Activated T-helper 17 cell treated with anti-CD3 and anti-CD28 coated beads, Interleukin-2, amount 50 U/mL, for 72 hours (primary cell): ENCODE data around the gene ZNF423. TPM values are rescaled to one million over a fixed set of nuclear protein-coding genes. Genes with fewer than 3 reads are reported as not detected.

Experiments used
- ATAC-seq: fragments of 150-1000 bp; cut with Tn5 transposase; replicated peaks from 2 replicates; pipeline ENCODE4 v1.10.0; 2021; ENCODE audit warnings: mild to moderate bottlenecking, moderate library complexity
- H3K27ac Mint-ChIP-seq: one replicate; pipeline ENCODE4 v1.8.0; 2022; ENCODE audit warnings: mixed read lengths
- H3K27me3 Mint-ChIP-seq: one replicate; pipeline ENCODE4 v1.8.0; 2022; ENCODE audit warnings: mixed read lengths
- H3K36me3 Mint-ChIP-seq: one replicate; pipeline ENCODE4 v1.8.0; 2022; ENCODE audit warnings: low read depth, mild to moderate bottlenecking, mixed read lengths
- H3K4me1 Mint-ChIP-seq: one replicate; pipeline ENCODE4 v1.8.0; 2022; ENCODE audit warnings: mixed read lengths
- H3K4me3 Mint-ChIP-seq: one replicate; pipeline ENCODE4 v1.8.0; 2022; ENCODE audit warnings: mild to moderate bottlenecking, mixed read lengths
- H3K9me3 Mint-ChIP-seq: one replicate; pipeline ENCODE4 v1.8.0; 2022; ENCODE audit warnings: mixed read lengths
- total RNA-seq, 2 donors: library from RNA; stranded (reverse); gene quantifications; one replicate each; pipeline ENCODE4 v1.2.3, GENCODE V29; 2022

Gene ZNF423
- total RNA-seq, 2 donors from 2014 or later: not detected

- ATAC-seq: no peak
- H3K4me3 Mint-ChIP-seq: no peak overlapping the region
- no peaks in the 10 kb centered on the region for H3K9me3 Mint-ChIP-seq
- no peak overlapping the region for H3K27ac Mint-ChIP-seq
- no peaks in the 10 kb centered on the region for H3K4me1 Mint-ChIP-seq
- H3K27me3 Mint-ChIP-seq: peaks cover 3% of the 10 kb centered on the region
- H3K36me3 Mint-ChIP-seq: no peaks in the 10 kb centered on the region
These were observed 332.3 kb downstream of the ZNF423 start for GRCh38 chr16:49523435-49524159.

GRCh38 chr16:49521734-49522325 lies 334.1 kb downstream of the ZNF423 start:
- H3K4me3 Mint-ChIP-seq: no peak overlapping the region
- no peaks in the 10 kb centered on the region for H3K4me1 Mint-ChIP-seq
- peaks cover 3% of the 10 kb centered on the region for H3K27me3 Mint-ChIP-seq
- H3K36me3 Mint-ChIP-seq: no peaks in the 10 kb centered on the region
- H3K27ac Mint-ChIP-seq: no peak overlapping the region
- no peak for ATAC-seq
- H3K9me3 Mint-ChIP-seq: no peaks in the 10 kb centered on the region

- no peak for ATAC-seq
- Mint-ChIP-seq H3K4me1 (no peaks in the 10 kb centered on the region), H3K27me3 (peaks cover 3% of the 10 kb centered on the region), H3K9me3 (no peaks in the 10 kb centered on the region), H3K36me3 (no peaks in the 10 kb centered on the region), H3K27ac (no peak overlapping the region), H3K4me3 (no peak overlapping the region)
These were observed 335.3 kb downstream of the ZNF423 start for GRCh38 chr16:49520492-49521038.

- Mint-ChIP-seq H3K4me3 (no peak overlapping the region), H3K27me3 (peaks cover 3% of the 10 kb centered on the region), H3K36me3 (no peaks in the 10 kb centered on the region), H3K9me3 (no peaks in the 10 kb centered on the region), H3K27ac (no peak overlapping the region), H3K4me1 (no peaks in the 10 kb centered on the region)
- no peak for ATAC-seq
These were observed 336.2 kb downstream of the ZNF423 start for GRCh38 chr16:49519741-49520140.

GRCh38 chr16:49519008-49519656 lies 336.8 kb downstream of the ZNF423 start:
- Mint-ChIP-seq H3K27me3 (peaks cover 3% of the 10 kb centered on the region), H3K27ac (no peak overlapping the region), H3K4me3 (no peak overlapping the region), H3K36me3 (no peaks in the 10 kb centered on the region), H3K4me1 (no peaks in the 10 kb centered on the region), H3K9me3 (no peaks in the 10 kb centered on the region)
- peak; percentile 40 for ATAC-seq

GRCh38 chr16:49516382-49517036 lies 339.4 kb downstream of the ZNF423 start:
- no peaks in the 10 kb centered on the region for H3K9me3 Mint-ChIP-seq
- ATAC-seq: no peak
- H3K4me1 Mint-ChIP-seq: no peaks in the 10 kb centered on the region
- H3K4me3 Mint-ChIP-seq: no peak overlapping the region
- no peaks in the 10 kb centered on the region for H3K36me3 Mint-ChIP-seq
- no peak overlapping the region for H3K27ac Mint-ChIP-seq
- H3K27me3 Mint-ChIP-seq: no peaks in the 10 kb centered on the region

- no peaks in the 10 kb centered on the region for H3K4me1 Mint-ChIP-seq
- no peaks in the 10 kb centered on the region for H3K36me3 Mint-ChIP-seq
- no peaks in the 10 kb centered on the region for H3K27me3 Mint-ChIP-seq
- no peak overlapping the region for H3K4me3 Mint-ChIP-seq
- no peaks in the 10 kb centered on the region for H3K9me3 Mint-ChIP-seq
- no peak overlapping the region for H3K27ac Mint-ChIP-seq
- ATAC-seq: no peak
These were observed 340.1 kb downstream of the ZNF423 start for GRCh38 chr16:49515861-49516260.

- Mint-ChIP-seq H3K4me3 (no peak overlapping the region), H3K27ac (no peak overlapping the region), H3K4me1 (no peaks in the 10 kb centered on the region), H3K9me3 (no peaks in the 10 kb centered on the region), H3K36me3 (no peaks in the 10 kb centered on the region), H3K27me3 (no peaks in the 10 kb centered on the region)
- ATAC-seq: no peak
These were observed 340.8 kb downstream of the ZNF423 start for GRCh38 chr16:49515016-49515565.

GRCh38 chr16:49514073-49514980 lies 341.6 kb downstream of the ZNF423 start:
- no peak for ATAC-seq
- Mint-ChIP-seq H3K4me3 (no peak overlapping the region), H3K36me3 (no peaks in the 10 kb centered on the region), H3K4me1 (no peaks in the 10 kb centered on the region), H3K9me3 (no peaks in the 10 kb centered on the region), H3K27ac (no peak overlapping the region), H3K27me3 (no peaks in the 10 kb centered on the region)

GRCh38 chr16:49513040-49513439 lies 342.9 kb downstream of the ZNF423 start:
- Mint-ChIP-seq H3K9me3 (no peaks in the 10 kb centered on the region), H3K36me3 (no peaks in the 10 kb centered on the region), H3K4me3 (no peak overlapping the region), H3K4me1 (no peaks in the 10 kb centered on the region), H3K27me3 (no peaks in the 10 kb centered on the region), H3K27ac (no peak overlapping the region)
- no peak for ATAC-seq

- no peaks in the 10 kb centered on the region for H3K36me3 Mint-ChIP-seq
- no peaks in the 10 kb centered on the region for H3K9me3 Mint-ChIP-seq
- H3K27ac Mint-ChIP-seq: no peak overlapping the region
- H3K4me3 Mint-ChIP-seq: no peak overlapping the region
- no peaks in the 10 kb centered on the region for H3K27me3 Mint-ChIP-seq
- no peak for ATAC-seq
- H3K4me1 Mint-ChIP-seq: no peaks in the 10 kb centered on the region
These were observed 345.1 kb downstream of the ZNF423 start for GRCh38 chr16:49510654-49511305.

GRCh38 chr16:49510141-49510540 lies 345.8 kb downstream of the ZNF423 start:
- H3K4me1 Mint-ChIP-seq: no peaks in the 10 kb centered on the region
- no peak overlapping the region for H3K4me3 Mint-ChIP-seq
- H3K36me3 Mint-ChIP-seq: no peaks in the 10 kb centered on the region
- ATAC-seq: no peak
- no peaks in the 10 kb centered on the region for H3K9me3 Mint-ChIP-seq
- no peak overlapping the region for H3K27ac Mint-ChIP-seq
- no peaks in the 10 kb centered on the region for H3K27me3 Mint-ChIP-seq
